NCI-H2107 treated with DMSO at 0.1 percent for 48 hours (cell line): ENCODE measurements around the gene HOXD10.

Source experiments
- DNase-seq: peaks from one replicate; lab custom pipeline; 2025; ENCODE audit not compliant: unreplicated experiment; lab: John Stamatoyannopoulos, UW

The HOXD10 gene

GRCh38 chr2:176082824-176083751 is 33.5 kb upstream of the HOXD10 start:
- no peak for DNase-seq

- no peak for DNase-seq
Measured at GRCh38 chr2:176083796-176084261, 32.7 kb upstream of the HOXD10 start, which contains the start of gene EVX2. TSS of gene EVX2 (minus strand) at chr2:176083962. CDS start at chr2:176083776, 186 bp downstream.

DNA sequence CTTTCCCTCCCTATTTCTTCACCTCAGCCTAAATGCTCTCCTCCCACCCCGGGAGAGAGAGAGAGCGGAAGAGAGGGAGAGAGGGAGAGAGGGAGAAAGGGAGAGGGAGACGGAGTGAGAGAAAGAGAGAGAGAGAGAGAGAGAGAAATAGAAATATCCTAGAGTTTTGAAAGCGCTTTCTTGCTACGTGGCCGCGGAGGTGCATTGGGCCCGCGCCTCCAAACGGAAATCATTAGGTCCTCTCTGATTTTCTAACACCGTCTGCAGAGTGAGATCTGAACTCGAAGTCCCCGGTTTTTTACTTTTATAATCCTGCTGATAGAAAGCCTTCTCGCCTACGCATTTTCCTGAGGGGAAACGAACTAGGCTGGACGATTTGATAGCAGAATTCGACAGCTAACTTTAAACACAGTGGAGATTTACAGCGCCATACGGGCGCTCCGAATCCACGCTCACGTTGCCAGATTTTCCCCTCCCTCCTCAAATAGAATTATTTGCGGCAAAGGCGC is 31.9 kb upstream of the HOXD10 start:
- no peak for DNase-seq

DNA sequence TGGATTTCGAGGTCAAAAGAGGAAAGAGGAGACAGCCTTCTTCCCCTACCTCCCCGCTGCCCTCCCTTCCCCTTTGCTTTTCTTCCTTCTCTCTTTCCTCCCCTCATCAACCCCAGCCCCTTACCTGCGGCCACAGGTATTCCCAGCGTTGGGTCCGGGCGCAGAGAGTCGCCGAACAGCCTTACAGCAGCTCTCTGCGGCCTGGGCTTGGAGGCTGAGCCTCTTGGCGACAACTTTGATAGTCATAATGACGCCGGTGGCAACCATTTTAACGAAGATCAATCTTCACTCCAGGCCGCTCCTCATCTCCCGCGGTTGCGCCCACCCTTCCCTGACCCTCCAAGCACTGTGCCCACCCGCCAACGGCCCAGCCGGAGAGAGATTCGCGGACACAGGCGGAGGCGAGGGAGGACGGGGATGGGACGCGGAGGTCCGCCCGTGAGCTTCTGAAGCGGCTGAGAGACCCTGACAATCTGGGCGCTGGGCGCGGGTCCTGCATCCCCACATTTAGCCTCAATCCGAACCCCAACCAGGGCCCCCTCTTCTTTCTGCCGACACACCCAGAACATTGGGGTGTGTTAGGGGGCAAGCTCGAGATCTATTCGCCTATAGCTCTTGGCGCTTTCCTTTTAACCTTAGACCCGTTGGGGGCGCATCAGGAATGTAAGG is 31.3 kb upstream of the HOXD10 start:
- DNase-seq: no peak

- DNase-seq: no peak
Measured at GRCh38 chr2:176085861-176086771, 30.5 kb upstream of the HOXD10 start.

DNA sequence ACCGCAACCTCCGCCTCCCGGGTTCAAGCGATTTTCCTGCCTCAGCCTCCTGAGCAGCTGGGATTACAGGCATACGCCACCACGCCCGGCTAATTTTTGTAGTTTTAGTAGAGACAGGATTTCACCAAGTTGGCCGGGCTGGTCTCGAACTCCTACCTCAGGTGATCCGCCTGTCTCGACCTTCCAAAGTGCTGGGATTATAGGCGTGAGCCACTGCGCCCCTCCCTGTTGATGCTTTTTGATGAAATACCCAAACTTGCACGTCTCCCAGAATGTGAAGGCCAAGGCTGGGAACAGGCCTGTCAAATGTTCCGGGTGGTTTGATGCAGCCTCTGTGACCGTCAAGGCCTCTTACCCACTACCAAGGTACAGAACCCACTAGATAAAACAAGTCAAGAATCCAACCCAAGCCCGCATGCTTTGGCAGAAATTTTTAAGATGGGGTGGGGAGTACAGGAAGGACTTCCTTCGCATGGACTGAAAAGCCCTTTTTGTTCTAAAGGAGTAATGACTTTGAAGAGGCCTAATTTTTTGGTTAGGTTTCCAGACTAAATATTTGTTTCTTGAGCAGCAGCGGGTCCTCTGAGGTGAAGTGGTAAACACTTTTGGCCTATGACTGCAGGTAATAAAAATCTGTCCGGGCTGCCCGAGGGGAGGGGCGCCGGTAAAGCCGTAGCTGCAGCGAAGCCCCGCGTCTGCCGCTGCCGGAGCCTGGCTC is 29.1 kb upstream of the HOXD10 start:
- no peak for DNase-seq

DNA sequence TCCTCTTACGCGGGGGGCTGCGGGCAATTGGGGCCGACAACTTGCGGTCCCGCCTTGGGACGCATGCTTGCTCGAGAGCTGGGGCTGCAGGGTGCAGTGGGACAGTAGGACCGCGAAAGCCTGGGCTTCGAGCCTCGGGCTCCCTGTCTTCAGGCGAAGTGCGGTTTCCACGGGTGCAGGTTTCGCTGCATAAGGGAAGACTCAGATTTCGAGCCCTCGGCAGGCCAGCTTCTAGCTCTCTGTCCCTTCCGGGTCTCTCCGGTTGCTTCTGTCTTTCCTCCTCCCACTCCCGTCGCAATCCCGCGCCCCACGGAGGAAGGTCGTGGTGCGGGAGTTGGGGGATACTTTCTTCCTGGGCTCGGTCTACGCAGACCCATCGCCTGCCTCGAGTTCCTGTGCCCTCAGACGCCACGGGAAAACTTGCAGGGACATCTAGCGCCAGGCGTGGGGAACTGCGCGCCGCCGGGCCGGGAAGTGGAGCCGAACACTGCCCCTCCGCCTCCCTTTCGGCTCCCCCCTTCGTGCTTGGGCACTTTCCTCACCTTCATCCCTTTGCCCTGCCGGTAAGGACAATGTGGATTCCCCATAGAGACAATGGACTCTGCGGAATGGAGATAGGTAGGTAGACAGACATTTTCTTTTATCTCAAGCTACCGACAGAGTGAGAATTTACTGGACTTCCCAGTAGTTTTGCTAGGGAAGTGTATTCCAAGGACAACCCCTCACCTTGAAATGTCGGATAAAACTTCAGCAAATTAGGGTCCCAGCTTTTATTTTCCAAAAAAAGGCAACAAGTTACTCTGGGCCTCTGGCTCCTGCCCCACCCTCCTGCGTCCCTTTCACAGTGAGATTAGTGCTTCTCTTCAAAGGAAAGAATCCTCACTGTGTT is 28.3 kb upstream of the HOXD10 start:
- DNase-seq: no peak

DNA sequence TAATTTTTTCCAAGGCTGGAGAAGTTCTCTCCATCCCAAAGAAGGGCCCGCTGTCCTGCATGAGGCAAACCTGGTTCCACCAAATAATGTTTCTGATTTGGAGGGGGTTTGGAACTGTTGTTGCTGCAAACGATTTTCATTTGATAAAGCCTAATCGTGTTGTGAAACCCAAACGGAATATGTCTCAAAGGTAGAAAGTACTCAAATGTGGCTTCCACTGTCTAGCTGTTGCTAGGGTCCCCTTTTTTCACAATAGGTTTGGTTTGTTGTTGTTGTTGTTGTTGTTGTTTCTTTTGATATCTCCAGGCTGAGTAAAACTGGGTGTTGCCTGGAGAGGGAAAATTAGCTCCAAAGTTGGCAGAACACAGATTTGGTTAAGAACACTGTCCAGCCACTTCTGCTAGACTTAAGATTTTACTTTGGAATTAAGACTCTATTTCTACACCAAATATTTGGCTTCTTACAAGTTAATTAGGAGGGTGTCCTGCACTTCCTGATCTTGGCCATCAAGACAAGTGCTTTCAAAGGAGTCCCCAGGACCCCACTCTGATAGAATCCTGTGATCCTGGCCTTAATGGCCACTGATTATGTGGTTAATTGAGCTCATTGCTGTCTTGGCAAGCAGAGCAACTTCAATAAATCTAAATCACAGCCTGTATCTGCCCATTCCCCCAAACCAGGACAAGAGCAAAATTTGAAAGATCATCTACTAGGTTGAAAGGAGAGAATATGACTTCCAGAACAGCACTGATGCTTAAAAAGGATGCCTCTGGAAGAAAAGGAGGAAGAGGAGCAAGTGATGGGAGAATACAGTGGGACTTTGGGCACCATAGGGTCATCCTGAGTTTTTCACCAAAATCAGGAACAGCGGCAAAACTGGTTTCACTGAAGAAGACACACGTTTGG is 27.4 kb upstream of the HOXD10 start:
- DNase-seq: no peak

- no peak for DNase-seq
Measured at GRCh38 chr2:176089843-176090395, 26.7 kb upstream of the HOXD10 start.

- no peak for DNase-seq
Measured at GRCh38 chr2:176090862-176091261, 25.7 kb upstream of the HOXD10 start.

DNA sequence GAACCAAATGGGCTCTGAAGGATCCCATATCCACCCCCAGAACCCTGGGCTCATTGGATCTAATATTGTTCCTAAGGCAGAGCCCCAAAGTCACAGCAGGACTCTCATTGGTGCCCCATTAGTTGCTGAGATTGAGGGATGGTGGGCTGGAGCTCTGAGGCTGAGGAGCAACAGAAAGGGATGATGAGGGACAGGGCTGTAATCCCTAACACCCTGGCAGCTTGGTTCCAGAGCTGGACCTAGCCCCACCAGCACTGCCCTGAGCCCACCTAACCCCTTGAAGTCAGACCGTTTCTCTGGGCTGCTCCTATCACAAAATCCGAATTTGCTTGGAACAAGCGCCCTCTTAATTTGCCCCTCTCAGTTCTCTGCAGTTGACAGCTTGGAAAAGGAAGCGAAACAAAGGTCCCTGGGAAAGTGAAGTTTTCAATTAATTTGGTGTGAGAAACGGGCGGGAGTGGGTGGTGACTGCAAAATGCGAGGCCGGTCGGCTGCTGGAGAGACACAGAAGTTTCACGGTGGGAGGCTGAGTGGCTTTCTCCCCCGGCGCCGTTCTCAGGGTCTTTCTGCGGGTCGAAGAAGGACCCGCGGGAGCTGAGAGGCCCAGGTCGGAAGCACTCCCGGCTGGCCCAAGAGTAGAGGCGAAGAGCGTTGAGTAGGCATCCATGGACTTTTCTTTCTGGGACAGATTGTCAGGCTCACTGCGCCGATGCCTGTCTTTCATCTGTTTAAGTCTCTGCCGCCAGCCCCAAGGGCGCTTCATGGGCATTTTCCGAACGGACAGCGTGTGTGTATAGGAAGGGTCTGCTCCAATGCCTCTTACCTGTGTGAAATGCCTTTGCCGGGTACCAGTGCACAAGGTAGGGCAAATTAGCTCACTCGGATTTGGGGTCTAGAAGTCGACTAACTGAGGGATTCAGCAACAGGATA is 25.0 kb upstream of the HOXD10 start:
- DNase-seq: no peak

DNA sequence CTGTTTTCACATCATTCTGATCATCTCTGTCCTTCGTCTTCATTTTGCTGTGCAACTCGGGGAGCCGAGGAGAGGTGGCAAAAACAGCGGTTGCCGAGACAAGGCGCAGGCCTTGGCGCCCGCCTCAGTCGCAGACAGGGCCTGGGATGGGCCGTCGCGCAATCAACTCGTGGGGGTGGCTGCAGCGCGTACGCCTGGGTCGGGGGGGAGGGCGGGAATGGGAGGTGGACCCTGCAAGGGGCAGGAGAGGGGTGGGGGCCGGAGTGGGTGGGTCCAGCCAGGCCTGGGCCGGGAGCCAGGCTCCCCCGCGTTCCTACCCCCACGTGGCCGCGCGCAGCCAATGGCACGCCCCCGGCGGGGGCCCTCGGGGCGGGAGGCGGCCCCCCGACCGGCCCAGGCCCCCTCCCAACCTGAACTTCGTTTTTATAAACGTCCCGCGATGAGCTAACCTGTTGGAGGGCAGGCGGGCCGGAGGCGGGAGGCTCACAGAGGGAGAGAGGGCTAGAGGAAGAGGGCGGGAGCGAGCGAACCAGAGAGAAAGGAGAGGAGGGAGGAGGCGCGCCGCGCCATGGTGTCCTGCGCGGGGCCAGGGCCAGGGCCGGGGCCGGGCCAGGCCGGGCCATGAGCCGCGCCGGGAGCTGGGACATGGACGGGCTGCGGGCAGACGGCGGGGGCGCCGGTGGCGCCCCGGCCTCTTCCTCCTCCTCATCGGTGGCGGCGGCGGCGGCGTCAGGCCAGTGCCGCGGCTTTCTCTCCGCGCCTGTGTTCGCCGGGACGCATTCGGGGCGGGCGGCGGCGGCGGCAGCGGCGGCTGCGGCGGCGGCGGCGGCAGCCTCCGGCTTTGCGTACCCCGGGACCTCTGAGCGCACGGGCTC is 24.1 kb upstream of the HOXD10 start, which contains the start of gene HOXD13:
TSS of gene HOXD13 (plus strand) at position 452 of the 875 bp plus-strand sequence. CDS start at position 622, 170 bp downstream.
- DNase-seq: no peak

GRCh38 chr2:176093145-176093897 is 23.3 kb upstream of the HOXD10 start:
- no peak for DNase-seq

DNA sequence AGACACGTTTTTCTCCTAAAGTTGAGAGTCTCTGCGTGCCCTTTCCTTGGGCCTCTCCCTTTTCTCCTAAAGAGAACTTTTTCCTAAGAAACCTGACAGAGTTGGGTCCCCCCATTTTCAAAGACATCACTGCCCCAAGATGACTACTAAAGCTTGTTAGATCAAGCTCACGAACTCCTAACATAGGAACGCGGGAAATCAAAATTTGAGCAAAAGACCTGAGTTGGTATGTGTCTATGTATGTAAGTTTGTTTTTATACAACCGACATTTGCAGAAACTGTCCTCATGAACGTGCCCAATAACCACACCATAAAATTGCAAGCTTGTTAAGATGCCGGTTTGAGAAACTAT is 22.7 kb upstream of the HOXD10 start:
- no peak for DNase-seq

- no peak for DNase-seq
Measured at GRCh38 chr2:176094349-176094748, 22.2 kb upstream of the HOXD10 start.
